Tibial artery (tissue), 4 donors: ENCODE results near the gene TSPO.

Experiments used
- DNase-seq, 2 donors: peaks; one replicate each; pipeline ENCODE4 v3.0.0-alpha.2; 2019
- H3K27ac ChIP-seq, 2 donors: fragments of 200-600 bp; sonication (generic) in 1 of 2; 1 replicate in 1 of 2; 2 replicates in 1 of 2; pipeline ENCODE4 v1.5.1; 2018 to 2019; ENCODE audit warnings: mild to moderate bottlenecking in 1 of 2
- H3K27me3 ChIP-seq, 2 donors: fragments of 200-600 bp; sonication (generic) in 1 of 2; one replicate each; pipeline versions ENCODE4 v1.5.1 to v1.6.0; 2016 to 2019
- H3K36me3 ChIP-seq, 3 donors: fragments of 200-600 bp; sonication (generic) in 2 of 3; one replicate each; pipeline ENCODE4 v1.5.1; 2016 to 2019; ENCODE audit warnings: mild to moderate bottlenecking in 2 of 3
- H3K4me1 ChIP-seq, 4 donors: fragments of 200-600 bp; sonication (generic) in 2 of 4; 1 replicate in 3 of 4; 2 replicates in 1 of 4; pipeline ENCODE4 v1.5.1; 2016 to 2019
- H3K4me3 ChIP-seq, 2 donors: fragments of 200-600 bp; sonication (generic) in 1 of 2; 1 replicate in 1 of 2; 2 replicates in 1 of 2; pipeline ENCODE4 v1.5.1; 2018 to 2019; ENCODE audit warnings: mild to moderate bottlenecking in 2 of 2
- H3K9me3 ChIP-seq, 3 donors: fragments of 200-600 bp; sonication (generic) in 1 of 3; one replicate each; pipeline ENCODE4 v1.5.1; 2016 to 2019
- CTCF ChIP-seq, 2 experiments: fragments of 200-600 bp in 1 of 2; fragments of 450-650 bp in 1 of 2; IDR thresholded peaks; one replicate each; pipeline ENCODE4 v1.5.1; 2017 to 2019; ENCODE audit warnings: antibody characterized with exemption in 2 of 2, mild to moderate bottlenecking in 1 of 2, moderate library complexity in 1 of 2
- intact Hi-C: fragments of 100-400 bp; cut with DNase I; formaldehyde crosslinking; loops from one replicate; pipeline ENCODE4 v1.15.0; 2023; ENCODE audit warnings: low total_unique reads

TSPO gene

GRCh38 chr22:43202756-43203410 lies 51.5 kb downstream of the TSPO start:
- no peak for TF ChIP-seq CTCF (IDR thresholded peaks at IDR 0.05)
- DNase-seq = no peak
- H3K9me3 ChIP-seq = no peaks in the 10 kb centered on the region
- H3K27ac ChIP-seq = no peak overlapping the region
- H3K4me1 ChIP-seq = no peaks in the 10 kb centered on the region
- intact Hi-C loops = no loop called here
- no peak overlapping the region for H3K4me3 ChIP-seq
- peaks cover 0 to 33% of the 10 kb centered on the region in 2 donors for H3K27me3 ChIP-seq
- H3K36me3 ChIP-seq = no peaks in the 10 kb centered on the region

- Histone ChIP-seq H3K27ac (no peak overlapping the region), H3K9me3 (no peaks in the 10 kb centered on the region), H3K36me3 (no peaks in the 10 kb centered on the region), H3K27me3 (peaks cover 0 to 29% of the 10 kb centered on the region in 2 donors), H3K4me3 (no peak overlapping the region), H3K4me1 (no peaks in the 10 kb centered on the region)
- no peak for TF ChIP-seq CTCF (IDR thresholded peaks at IDR 0.05)
- intact Hi-C loops = no loop called here
- no peak for DNase-seq
These were observed 52.2 kb downstream of the TSPO start for GRCh38 chr22:43203471-43203981.

GRCh38 chr22:43205261-43205691 lies 53.9 kb downstream of the TSPO start:
- Histone ChIP-seq H3K27ac (no peak overlapping the region), H3K36me3 (no peaks in the 10 kb centered on the region), H3K9me3 (no peaks in the 10 kb centered on the region), H3K27me3 (peaks cover 0 to 18% of the 10 kb centered on the region in 2 donors), H3K4me3 (no peak overlapping the region), H3K4me1 (no peaks in the 10 kb centered on the region)
- no peak for TF ChIP-seq CTCF (IDR thresholded peaks at IDR 0.05)
- DNase-seq = no peak
- intact Hi-C loops = no loop called here

GRCh38 chr22:43205748-43206508 lies 54.6 kb downstream of the TSPO start:
- peaks cover 0 to 14% of the 10 kb centered on the region in 2 donors for H3K27me3 ChIP-seq
- H3K36me3 ChIP-seq = no peaks in the 10 kb centered on the region
- H3K27ac ChIP-seq = no peak overlapping the region
- no peak overlapping the region for H3K4me3 ChIP-seq
- intact Hi-C loops = no loop called here
- TF ChIP-seq CTCF (IDR thresholded peaks at IDR 0.05) = no peak
- H3K4me1 ChIP-seq = no peaks in the 10 kb centered on the region
- no peaks in the 10 kb centered on the region for H3K9me3 ChIP-seq
- DNase-seq = no peak

- Histone ChIP-seq H3K27ac (no peak overlapping the region), H3K4me3 (no peak overlapping the region)
- DNase-seq = no peak
These were observed 55.3 kb downstream of the TSPO start for GRCh38 chr22:43206509-43207161.

More at GRCh38 chr22:43206509-43207161, 55.3 kb downstream of the TSPO start:
- H3K4me1 ChIP-seq = no peaks in the 10 kb centered on the region
- no peaks in the 10 kb centered on the region for H3K9me3 ChIP-seq
- H3K36me3 ChIP-seq = no peaks in the 10 kb centered on the region
- TF ChIP-seq CTCF (IDR thresholded peaks at IDR 0.05) = no peak
- intact Hi-C loops = no loop called here
- H3K27me3 ChIP-seq = peaks cover 0 to 14% of the 10 kb centered on the region in 2 donors
